NK-92 (cell line): ENCODE data around the gene MRPL39.

Source experiments
- DNase-seq: peaks from one replicate; lab custom pipeline; 2025; ENCODE audit not compliant: unreplicated experiment; lab: John Stamatoyannopoulos, UW

The MRPL39 gene

GRCh38 chr21:25541042-25541441 is 66.2 kb downstream of the MRPL39 start:
- DNase-seq, result no peak

- no peak for DNase-seq
Observed at GRCh38 chr21:25539606-25540005, 67.7 kb downstream of the MRPL39 start.

DNA sequence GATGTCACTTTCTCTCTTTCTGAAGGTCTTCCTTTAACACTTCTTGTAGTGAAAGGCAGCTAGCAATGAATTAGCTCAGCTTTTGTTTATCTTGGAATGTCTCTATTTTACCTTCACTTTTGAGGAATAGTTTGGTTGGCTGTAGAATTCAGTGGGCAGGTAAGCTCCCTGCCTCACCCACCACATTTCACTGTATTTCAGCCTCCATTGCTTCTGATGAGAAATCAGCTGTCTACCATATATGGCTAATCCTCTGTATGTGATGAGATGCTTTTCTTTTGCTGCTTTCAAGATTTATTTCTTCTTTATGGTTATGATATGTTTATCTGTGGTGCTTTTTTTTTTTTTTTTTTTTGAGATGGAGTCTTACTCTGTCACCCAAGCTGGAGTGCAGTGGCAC is 70.1 kb downstream of the MRPL39 start:
- no peak for DNase-seq

GRCh38 chr21:25536752-25537151 is 70.5 kb downstream of the MRPL39 start:
- DNase-seq, result no peak

GRCh38 chr21:25535849-25536248 is 71.4 kb downstream of the MRPL39 start:
- DNase-seq, result no peak
